Lower leg skin (tissue), 3 donors: ENCODE results near the gene GPRASP2.

Source experiments
- CTCF ChIP-seq, 3 donors: fragments of 450-650 bp; IDR thresholded peaks; one replicate each; pipeline ENCODE4 v1.5.1; 2016; ENCODE audit warnings: antibody characterized with exemption in 3 of 3, mild to moderate bottlenecking in 3 of 3, moderate library complexity in 2 of 3
- POLR2A ChIP-seq, 2 donors: fragments of 450-650 bp; IDR thresholded peaks; one replicate each; pipeline ENCODE4 v1.6.1; 2016 to 2017; ENCODE audit warnings: antibody characterized with exemption in 2 of 2, mild to moderate bottlenecking in 1 of 2, moderate library complexity in 1 of 2

GRCh38 chrX:102765809-102766208, 53.6 kb downstream of the GPRASP2 start:
- TF ChIP-seq CTCF (IDR thresholded peaks at IDR 0.05) = no peak
- TF ChIP-seq POLR2A (IDR thresholded peaks at IDR 0.05) = no peak
